ENCODE data around the gene TRRAP. TPM values are rescaled to one million over a fixed set of nuclear protein-coding genes. Genes with fewer than 3 reads are reported as not detected.

The TRRAP gene
- 10 to 100 TPM; 15.2 to 18.8 (median 17.0) TPM for total RNA-seq

DNA sequence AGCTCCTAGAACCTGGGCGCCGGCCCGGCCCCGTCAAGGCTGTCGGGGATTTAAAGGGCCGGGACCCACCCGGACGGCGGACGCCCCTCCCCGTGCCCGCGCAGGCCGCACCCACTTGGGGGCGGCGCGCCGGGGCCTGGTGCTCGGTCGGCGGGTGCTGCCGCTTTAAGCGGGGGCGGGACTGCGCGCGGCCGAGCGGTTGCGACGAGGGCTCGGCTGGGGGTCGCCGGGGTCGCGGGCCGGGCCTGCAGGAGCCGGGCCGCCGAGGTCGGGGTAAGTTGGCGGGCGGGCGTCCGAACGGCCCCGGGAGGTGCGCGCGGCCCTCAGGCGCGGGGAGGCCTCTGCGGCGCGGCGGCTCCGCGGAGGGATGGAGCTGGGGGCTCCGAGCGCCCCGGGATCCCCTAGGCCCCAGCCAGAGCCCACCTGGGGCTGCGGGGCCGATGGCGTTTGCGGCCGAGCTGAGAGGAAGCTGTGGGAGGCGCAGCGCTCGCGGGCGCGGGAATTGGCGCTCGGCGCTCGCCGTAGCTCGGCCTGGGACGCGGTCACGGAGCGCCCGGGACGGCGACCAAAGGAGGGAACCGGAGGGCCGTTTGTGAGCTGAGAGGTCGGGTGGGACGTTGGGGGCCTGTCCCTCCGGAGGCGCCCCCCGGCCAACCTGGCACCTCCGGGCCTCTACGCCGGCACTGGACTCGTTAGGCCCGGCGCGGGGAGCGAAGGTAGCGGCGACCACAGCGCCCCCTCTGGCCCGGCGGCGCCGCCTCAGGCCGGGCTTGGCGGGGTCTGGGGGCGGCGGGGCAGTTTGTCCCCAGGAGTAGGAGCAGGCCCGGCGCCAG is at the start of gene TRRAP:
TRRAP (plus strand) TSS at position 168 of the 833 bp plus-strand sequence. CDS start 2,619 bp downstream, outside the sequence.
- in situ Hi-C loops (cut with MboI; ENCODE audit: low sequenced_read_pairs in 4 of 4), result no loop called here
- Histone ChIP-seq H3K27ac (peak within 1 kb of the TSS; percentile 88 to 98 (median 97)), H3K36me3 (peaks cover 0 to 29% of the 10 kb centered on the region in 2 donors), H3K9me3 (no peaks in the 10 kb centered on the region), H3K4me1 (peaks cover 13 to 16% of the 10 kb centered on the region in 2 donors), H3K4me3 (peak within 1 kb of the TSS; percentile 91 to 98 (median 92)), H3K27me3 (no peaks in the 10 kb centered on the region)
- intact Hi-C loops (cut with DNase I; ENCODE audit: low total_unique reads), result loop anchor here (10.0 kb wide), 1 partner anchor 594 kb away; the partner anchor contains the start of gene BRI3
- ATAC-seq (peak; percentile 78 to 79), DNase-seq (peak; percentile 23 to 60)
- peak; percentile 54 to 61 for TF ChIP-seq POLR2A (IDR thresholded peaks at IDR 0.05)
- TF ChIP-seq, protein P1, sequence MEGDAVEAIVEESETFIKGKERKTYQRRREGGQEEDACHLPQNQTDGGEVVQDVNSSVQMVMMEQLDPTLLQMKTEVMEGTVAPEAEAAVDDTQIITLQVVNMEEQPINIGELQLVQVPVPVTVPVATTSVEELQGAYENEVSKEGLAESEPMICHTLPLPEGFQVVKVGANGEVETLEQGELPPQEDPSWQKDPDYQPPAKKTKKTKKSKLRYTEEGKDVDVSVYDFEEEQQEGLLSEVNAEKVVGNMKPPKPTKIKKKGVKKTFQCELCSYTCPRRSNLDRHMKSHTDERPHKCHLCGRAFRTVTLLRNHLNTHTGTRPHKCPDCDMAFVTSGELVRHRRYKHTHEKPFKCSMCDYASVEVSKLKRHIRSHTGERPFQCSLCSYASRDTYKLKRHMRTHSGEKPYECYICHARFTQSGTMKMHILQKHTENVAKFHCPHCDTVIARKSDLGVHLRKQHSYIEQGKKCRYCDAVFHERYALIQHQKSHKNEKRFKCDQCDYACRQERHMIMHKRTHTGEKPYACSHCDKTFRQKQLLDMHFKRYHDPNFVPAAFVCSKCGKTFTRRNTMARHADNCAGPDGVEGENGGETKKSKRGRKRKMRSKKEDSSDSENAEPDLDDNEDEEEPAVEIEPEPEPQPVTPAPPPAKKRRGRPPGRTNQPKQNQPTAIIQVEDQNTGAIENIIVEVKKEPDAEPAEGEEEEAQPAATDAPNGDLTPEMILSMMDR (IDR thresholded peaks at IDR 0.05 in 4 of 5, conservative IDR thresholded peaks at IDR 0.05 in 1 of 5), result peak; percentile 88 to 98 (median 97)

DNA sequence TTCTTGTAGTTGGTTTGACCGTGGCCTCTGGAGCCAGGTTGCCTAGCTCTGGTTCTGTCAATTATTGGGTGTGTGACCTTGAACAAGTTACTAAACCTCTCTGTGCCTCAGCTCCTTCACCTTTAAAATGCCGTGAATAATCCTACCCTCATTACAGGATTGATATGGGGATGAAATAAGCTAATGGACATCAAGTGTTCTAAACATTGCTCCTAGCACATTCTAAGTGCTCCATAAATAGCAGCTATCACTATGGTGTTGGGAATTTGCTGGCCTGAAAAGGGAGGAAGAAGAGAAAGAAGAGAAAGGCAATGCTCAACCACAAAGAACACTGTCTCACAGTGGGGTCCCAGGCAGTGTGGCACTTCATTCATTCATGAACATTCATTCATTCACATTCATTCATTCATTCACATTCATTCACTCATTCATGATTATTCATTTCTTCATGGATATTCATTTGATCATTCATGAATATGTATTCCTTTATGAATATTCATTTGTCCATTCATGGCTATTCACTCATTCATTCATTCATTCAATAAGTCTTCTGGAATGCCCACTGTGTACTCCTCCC is 47.3 kb upstream of the TRRAP start:
- ATAC-seq, result no peak

DNA sequence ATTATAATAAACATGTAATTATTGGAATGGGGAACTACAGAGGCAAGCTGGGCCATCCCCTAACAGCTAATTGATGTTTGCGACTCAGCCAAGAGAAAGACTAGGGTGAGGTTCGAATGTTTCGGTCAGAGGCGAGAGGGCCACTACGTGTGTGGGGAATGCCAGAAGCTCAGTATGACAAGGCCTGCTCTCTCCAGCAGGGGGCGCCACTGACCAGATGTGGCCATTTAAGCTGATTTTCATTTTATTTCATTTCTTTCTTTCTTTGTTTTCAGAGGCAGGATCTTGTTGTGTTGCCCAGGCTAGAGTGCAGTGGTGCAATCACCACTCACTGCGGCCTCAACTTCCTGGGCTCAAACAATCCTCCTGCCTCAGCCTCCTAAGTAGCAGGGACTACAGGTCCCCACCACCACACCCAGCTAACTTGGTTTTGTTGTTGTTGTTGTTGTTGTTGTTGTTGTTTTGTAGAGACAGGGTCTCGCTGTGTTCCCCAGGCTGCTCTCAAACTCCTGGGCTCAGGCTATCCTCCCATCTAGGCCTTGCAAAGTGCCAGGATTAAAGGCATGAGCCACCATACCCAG is 46.6 kb upstream of the TRRAP start:
- TF ChIP-seq, protein P1 (IDR thresholded peaks at IDR 0.05 in 4 of 5, conservative IDR thresholded peaks at IDR 0.05 in 1 of 5), result peak in 2 of 5 experiments; percentile 10 to 41
- no peak for TF ChIP-seq POLR2A (IDR thresholded peaks at IDR 0.05)
- in situ Hi-C loops (cut with MboI; ENCODE audit: low sequenced_read_pairs in 4 of 4), result no loop called here
- Histone ChIP-seq H3K4me3 (no peak overlapping the region), H3K9me3 (no peaks in the 10 kb centered on the region), H3K27me3 (no peaks in the 10 kb centered on the region), H3K4me1 (peaks cover 0 to 5% of the 10 kb centered on the region in 2 donors), H3K27ac (no peak overlapping the region), H3K36me3 (no peaks in the 10 kb centered on the region)
- DNase-seq (no peak), ATAC-seq (no peak)
- intact Hi-C loops (cut with DNase I; ENCODE audit: low total_unique reads), result no loop called here

More for the DNA sequence above, 47.3 kb upstream of the TRRAP start:
- Histone ChIP-seq H3K27ac (no peak overlapping the region), H3K36me3 (no peaks in the 10 kb centered on the region), H3K4me1 (peaks cover 0 to 9% of the 10 kb centered on the region in 2 donors), H3K27me3 (no peaks in the 10 kb centered on the region), H3K4me3 (no peak overlapping the region), H3K9me3 (no peaks in the 10 kb centered on the region)
- TF ChIP-seq, protein P1 (IDR thresholded peaks at IDR 0.05 in 4 of 5, conservative IDR thresholded peaks at IDR 0.05 in 1 of 5), result no peak
- TF ChIP-seq POLR2A (IDR thresholded peaks at IDR 0.05), result no peak
- in situ Hi-C loops (cut with MboI; ENCODE audit: low sequenced_read_pairs in 4 of 4) (no loop called here), intact Hi-C loops (cut with DNase I; ENCODE audit: low total_unique reads) (no loop called here)
- no peak for DNase-seq

DNA sequence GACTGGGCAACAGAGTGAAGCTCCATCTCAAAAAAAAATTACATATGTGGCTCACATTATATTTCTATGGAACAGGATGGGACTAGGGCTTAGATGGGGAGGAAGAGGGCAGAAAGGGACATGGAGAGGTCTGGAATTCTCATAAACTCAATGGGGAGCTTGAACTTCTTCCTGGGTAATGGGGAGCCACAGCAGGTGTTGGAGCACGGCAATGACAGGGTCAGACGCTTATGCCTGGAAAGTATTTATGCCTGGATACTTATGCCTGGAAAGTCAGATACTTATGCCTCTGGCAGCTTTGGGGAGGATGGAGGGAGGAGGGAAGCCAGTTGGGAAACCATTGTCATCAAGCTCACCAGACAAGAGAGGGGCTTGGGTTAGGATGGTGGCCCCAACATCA is 45.3 kb upstream of the TRRAP start:
- H3K36me3 ChIP-seq, result no peaks in the 10 kb centered on the region
- no peaks in the 10 kb centered on the region for H3K27me3 ChIP-seq
- H3K9me3 ChIP-seq, result no peaks in the 10 kb centered on the region
- no peak overlapping the region for H3K4me3 ChIP-seq
- TF ChIP-seq, protein P1 (IDR thresholded peaks at IDR 0.05 in 4 of 5, conservative IDR thresholded peaks at IDR 0.05 in 1 of 5), result no peak
- no peak for TF ChIP-seq POLR2A (IDR thresholded peaks at IDR 0.05)
- intact Hi-C loops (cut with DNase I; ENCODE audit: low total_unique reads), result no loop called here
- DNase-seq, result no peak
- in situ Hi-C loops (cut with MboI; ENCODE audit: low sequenced_read_pairs in 4 of 4), result no loop called here
- no peak overlapping the region for H3K27ac ChIP-seq
- H3K4me1 ChIP-seq, result no peaks in the 10 kb centered on the region
- ATAC-seq, result no peak
